HG03521 (cell line): ENCODE results near the gene NFIL3.
A peak's percentile ranks its signal among the peaks of the same experiment; 100 is the strongest.
"Not testable (repeated sequence)": the region's sequence is repeated elsewhere in the genome, so short reads cannot be mapped to it uniquely, and the experiment has no call there.

ENCODE experiments used
- ATAC-seq: cut with Tn5 transposase; IDR thresholded peaks from one replicate; pipeline ENCODE4 v1.9.1; 2021; ENCODE audit warnings: mild to moderate bottlenecking, moderate library complexity; ENCODE audit not compliant: unreplicated experiment

Gene NFIL3

DNA sequence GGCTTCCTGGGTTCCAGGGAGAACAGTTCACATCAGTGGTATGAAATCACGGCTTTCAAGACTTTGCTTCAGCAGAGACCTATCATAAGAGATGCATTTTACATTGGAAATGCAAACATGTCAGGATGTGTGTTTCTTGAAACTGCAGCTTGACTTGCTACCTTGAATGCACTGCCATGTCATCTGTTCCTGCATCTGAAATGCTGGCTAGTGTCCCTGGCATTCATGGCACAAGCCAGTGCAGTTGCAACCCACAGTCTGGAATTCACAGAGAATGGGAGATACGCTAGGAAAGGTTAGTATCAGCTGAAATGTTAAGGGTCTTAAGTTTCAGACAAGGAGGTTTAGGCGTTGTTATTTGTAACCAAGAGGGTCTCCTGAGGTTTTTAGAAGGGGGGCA, 24.7 kb downstream of the NFIL3 start:
- ATAC-seq = no peak

DNA sequence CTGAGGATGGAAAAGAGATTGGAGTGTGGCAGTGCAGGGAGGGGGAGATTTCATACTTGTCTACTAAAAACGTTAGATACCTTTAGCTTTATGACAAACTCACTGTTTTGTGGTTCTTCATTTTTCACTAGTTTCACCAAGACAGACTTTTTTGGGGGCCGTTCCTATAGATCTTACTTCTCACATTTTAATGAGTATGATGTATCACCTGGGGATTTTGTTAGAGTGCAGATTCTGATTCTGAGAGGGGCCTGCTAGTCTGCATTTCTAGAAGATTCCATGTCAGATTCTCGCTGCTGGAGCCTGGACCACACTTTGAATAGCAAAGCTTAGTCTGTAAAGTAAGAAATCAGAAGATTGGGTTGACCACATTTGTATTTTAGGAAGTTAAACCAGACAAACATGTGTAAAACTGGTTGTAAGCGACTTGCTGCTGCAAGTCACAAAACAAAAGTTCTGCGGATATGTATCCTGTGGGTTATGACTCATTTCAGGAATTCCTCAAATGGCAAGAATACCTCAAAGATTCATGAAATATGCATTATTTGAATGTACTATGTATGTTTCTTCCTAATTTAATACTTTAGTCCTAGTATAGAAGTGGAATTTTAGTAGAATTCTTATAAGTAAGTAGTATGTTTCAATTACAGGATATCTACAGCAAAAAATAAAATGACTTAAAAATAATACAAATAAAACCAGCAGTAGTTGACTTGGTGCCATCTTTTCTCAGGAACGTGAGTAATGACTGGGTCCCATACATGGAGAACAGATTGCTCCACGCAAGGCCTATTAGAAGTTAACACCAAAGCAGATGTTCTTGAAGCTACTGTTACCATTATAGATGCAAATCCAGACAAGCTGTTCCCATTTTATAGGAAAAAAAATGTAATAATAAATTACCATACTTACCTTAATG, 27.8 kb downstream of the NFIL3 start:
- ATAC-seq = peak; percentile 64

DNA sequence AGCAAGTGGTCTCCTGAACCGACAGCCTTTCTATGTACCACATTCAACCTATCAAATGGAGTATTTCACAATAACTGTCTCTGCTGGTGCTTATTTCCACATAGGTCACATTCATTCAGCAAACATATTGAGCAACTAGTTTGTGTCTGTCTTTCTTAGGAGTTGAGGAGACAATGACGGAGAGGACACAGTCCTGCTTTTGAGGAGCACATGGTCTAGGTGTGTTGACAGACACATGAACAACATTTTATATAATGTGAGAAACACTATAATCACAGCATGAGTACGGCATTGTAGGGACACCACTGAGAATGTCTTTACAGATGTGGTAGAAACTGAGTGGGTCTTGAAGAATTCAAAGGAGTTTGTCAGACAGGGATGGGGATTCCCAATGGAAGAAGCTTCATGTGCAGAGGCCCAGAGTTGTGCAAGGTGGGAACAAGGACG, 28.5 kb downstream of the NFIL3 start:
- ATAC-seq = no peak

DNA sequence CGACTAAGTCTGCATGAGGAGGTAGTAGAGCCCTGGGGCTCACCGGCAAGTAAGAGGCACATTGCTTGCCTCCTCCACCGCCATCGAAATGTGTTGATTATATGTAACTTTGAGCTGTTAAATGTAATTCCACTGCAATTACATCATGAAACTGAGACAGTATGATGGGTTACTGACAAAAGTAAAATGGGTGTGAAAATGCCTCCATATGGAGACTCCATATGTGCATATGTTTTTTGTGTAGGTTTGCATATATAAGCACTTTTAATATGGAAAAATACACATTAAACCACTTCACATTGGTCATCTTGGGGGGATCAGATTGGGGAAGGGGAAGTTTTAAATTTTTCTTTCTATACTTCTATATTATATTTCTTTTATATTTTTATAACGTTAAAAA, 29.8 kb downstream of the NFIL3 start:
- no peak for ATAC-seq

DNA sequence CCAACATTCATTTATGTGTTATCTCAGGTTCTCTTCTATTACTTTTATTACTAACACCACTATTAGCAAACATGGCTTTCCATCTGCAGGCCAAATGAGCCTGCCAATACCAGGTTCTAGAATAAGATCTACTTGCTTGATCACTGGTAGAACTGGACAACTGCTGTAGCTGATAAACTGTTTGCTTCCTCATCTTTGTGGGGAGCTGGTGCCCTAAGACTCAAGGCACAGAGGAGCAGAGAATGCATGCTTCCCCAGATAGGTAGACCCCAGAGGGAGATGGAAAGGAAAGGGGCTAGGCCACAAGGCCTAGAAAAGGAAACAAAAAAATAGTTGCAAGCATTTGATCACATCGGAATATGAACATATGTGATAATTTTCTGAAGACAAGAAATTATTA, 31.2 kb downstream of the NFIL3 start:
- ATAC-seq = no peak

DNA sequence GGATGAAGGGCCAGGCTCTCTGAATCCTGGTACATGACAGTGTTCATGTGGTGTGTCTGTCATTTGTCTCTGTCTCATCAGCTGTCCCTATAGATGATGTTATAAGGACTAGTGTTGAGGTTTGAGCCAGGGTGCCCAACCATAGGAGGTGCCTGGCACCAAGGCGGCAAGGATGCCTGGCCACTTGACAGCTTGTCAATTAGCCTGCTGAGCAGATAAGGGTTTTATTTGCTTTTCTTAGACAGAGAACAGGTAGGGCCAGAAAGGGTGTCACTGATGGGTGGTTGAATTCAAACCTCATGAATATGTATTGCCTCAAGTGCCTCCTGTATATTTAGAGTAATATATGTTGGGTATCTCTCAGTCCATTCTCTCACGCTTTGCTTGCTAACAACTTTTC, 31.8 kb downstream of the NFIL3 start:
- no peak for ATAC-seq

DNA sequence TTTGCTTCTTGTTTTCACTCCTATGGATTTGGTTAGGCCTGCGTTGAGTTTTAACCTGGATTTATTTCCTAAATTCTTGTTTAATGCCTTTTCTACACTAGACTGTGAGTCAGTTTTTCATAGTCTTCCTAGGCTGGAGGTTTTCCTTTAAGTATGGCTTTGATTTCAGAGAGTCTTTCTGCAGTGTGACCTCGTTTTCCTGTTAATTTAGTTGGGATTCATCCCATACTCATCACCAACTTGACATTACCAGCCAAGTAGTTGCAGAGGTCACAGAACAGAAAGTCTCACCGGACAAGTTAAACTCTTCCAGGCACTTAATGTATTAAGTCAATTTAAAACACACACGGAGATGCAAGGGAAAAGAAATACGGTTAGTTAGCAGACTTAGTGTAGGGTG, 32.2 kb downstream of the NFIL3 start:
- no peak for ATAC-seq

DNA sequence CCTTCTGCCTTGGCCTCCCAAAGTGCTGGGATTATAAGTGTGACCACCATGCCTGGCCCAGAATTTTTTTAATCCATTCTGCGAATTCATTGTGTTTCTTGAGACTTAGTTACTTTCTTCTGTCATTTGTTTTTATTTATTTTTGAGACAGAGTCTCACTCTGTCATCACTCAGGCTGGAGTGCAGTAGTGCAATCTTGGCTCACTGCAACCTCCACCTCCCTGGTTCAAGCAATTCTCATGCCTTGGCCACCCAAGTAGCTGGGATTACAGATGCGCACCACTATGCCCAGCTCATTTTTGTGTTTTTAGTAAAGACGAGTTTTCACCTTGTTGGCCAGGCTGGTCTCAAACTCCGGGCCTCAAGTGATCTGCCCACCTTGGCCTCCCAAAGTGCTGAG, 33.9 kb downstream of the NFIL3 start:
- not testable (repeated sequence) for ATAC-seq

DNA sequence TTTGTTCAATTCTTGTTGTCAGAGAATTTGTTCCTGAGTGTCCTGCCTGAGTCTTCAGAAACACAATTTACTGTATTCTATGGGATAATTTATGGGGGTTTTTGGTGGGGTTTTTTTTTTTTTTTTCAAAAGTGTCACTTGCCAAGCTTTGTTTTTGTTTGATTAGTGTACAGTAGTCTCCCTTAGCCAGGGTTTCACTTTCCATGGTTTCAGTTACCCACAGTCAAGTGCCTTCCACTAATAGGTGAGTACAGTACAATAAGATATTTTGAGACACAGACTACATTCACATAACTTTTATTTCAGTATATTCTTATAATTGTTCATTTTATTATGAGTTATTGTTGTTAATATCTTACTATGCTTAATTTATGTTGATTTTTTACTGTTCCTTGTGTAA, 36.9 kb downstream of the NFIL3 start:
- ATAC-seq = no peak

DNA sequence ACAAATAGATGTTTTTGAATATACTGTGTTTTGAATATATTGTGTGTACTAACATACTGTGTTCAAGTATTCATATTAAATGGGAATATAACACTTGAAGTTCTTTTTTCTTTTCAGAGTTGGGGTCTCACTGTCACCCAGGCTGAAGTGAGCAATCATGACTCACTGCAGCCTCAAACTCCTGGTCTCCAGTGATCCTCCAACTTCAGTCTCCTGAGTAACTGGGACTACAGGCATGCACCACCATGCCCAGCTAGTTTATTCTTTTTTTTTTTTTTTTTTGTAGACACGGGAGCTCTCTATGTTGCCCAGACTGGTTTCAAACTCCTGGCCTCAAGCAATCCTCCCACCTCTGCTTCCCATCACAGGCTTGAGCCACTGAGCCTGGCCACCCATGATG, 38.7 kb downstream of the NFIL3 start:
- ATAC-seq = no peak

DNA sequence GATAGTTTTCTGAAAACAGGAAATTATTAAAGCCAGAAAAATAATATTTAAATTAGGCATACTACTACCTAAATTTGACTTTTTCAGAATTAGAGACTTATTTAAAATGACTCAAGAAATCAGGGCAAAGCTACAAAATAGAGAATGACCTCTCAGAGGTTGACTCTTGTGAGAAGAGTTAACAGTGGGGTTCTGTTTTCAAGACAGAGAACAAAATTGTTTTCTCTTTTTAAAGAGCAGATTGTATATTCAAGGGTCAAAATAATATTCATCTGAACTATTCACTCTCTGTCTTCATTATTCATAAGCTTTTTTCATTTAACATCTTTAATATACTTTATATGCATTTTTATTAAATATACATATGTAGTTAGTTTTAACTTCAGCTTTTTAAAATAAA, 40.1 kb downstream of the NFIL3 start:
- no peak for ATAC-seq

DNA sequence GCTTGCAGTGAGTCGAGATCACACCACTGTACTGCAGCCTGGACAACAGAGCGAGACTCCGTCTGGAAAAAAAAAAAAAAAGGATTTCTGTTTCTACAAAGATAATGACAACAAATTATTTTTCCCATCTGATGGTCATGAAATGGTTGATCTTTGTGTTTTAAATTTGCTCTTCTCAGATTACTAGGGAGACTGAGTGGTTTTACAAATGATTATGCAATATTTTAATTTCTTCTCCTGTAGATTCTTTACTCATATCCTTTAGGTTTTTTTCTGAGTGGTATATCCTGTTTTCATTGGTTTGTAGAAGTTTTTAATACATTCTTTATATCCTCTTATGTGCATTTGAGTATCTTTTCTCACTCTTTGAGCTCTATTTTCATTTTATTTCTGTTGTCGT, 41.3 kb downstream of the NFIL3 start:
- ATAC-seq = no peak

DNA sequence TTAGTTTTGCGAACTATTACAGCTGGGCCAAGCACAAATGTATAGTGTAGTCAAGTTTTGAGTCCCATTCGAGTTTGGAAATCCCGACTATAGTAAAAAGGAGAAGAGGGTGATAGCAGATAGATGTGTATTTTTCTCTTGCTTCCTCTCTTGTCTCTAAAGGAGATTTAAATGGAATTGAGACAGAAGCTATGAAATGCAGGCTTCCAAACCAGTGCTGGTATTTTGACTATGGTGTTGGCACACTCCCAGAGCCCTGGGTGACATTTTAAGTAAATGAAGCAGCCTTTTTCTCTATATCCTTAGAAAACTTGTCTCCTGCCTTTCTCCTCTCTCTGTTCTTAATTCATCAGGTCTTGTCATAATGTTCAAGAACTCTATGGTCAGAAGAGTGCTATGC, 44.2 kb downstream of the NFIL3 start:
- no peak for ATAC-seq

DNA sequence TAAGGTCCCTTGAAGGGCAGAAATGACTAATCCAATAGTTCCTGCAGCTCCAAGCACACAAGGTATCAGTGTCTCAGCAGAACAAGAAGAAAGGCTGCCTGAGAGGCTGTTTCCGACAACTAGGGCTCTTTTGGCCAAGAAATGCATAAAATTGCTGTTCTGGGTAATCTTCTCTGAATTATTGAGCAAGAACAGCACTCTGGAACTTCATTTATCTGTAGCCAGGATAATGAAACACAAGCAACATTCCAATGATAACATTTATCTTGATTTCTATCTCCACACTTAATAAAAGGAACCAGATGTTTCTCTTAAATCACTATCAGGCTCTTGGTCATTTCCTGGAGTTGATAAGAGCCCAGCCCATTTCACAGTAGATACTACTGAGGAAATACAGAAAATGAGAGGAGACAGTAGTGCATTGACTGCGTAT, 44.9 kb downstream of the NFIL3 start:
- no peak for ATAC-seq

DNA sequence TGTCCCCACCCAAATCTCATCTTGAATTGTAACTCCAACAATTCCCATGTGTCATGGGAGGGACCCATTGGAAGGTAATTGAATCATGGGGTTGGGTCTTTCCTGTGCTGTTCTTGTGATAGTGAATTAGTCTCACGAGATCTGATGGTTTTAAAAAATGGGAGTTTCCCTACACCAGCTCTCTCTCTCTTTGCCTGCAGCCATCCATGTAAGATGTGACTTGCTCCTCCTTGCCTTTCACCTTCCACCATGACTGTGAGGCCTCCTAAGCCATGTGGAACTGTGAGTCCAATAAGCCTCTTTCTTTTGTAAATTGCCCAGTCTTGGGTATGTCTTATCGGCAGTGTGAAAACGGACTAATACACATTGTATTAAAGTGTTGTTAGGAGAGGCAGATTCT, 45.6 kb downstream of the NFIL3 start:
- ATAC-seq = not testable (repeated sequence)

DNA sequence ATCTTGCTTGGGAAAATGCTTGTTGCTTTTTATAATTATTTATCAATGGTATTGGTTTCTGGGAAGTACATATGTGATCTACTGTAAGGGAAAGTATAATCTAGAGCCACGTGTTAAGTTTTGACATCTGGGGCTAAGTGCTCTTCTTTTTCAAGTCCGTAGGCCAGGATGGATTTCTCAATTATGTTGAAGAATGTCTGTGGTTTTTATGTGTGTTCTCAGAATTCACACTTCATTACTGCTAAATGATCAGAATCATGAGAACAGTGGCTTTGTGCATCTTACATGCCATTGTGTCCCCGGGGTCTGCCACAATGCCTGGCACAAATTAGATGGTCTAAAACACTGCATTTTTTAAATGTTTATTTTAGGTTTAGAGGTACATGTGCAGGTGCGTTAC, 47.4 kb downstream of the NFIL3 start:
- ATAC-seq = no peak

DNA sequence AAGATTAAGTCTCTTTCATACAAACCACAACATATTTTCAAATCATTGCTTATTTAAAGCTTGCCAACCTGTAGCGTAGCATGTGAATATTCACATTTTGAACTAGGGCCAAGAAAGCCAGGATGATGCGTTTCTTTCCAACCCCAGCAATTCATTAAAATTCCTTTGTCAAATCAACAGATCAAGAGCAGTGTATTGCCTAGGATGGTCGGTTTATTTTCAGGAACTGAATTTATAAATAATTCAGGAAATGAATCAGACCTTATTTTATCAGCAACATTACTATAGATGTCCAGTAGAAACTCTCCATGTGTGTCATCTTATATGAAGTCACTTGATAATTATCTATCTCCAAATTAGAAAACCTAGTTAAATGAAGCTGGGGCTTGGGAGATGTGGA, 48.7 kb downstream of the NFIL3 start:
- no peak for ATAC-seq

DNA sequence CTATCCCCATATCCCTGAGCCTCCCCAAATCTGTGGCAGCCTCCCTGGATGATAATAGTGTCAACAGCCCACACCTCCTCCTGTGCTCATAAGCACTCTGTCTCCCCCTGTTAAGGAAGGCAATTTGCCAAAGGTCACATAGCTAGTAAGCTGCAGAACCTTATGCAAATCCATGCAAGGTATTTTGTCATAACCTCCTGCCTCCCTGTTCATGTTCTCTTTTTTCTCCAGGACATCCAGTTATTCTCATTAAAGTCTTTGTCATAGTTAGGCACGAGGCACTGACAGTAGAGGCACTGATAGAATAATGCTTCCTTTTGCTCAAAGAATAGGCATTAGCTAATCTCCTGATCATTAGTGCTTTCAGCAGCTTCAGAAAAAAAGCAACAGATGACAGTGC, 51.7 kb downstream of the NFIL3 start:
- no peak for ATAC-seq

DNA sequence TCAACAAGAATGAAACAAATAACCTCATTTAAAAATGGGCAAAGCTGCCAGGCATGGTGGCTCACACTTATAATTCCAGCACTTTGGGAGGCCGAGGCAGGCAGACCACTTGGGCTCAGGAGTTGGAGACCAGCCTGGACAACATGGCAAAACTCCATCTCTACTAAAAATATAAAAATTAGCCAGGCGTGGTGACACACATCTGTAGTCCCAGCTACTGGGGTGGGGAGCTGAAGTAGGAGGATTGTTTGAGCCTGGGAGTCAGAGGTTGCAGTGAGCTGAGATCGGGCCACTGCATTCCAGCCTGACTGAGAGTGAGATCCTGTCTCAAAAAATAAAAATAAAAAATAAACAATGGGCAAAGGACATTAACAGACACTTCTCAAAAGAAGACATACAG, 53.6 kb downstream of the NFIL3 start:
- not testable (repeated sequence) for ATAC-seq

DNA sequence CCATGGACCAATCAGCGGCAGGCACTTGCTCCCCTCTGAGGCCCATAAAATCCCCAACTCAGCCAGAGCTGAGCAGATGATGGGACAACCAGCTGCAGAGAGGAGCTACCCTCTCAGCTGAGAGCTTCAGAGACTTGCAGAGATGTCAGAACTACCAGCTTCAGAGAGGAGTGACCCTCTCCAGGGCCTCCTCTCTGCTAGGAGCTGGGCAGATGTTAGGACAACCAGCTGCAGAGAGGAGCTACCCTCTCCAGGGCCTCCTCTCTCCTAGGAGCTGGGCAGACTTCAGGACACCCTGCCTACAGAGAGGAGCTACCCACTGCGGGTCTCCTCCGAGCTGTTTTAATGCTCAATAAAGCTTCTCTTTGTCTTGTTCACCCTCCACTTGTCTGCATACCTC, 58.9 kb downstream of the NFIL3 start:
- no peak for ATAC-seq

DNA sequence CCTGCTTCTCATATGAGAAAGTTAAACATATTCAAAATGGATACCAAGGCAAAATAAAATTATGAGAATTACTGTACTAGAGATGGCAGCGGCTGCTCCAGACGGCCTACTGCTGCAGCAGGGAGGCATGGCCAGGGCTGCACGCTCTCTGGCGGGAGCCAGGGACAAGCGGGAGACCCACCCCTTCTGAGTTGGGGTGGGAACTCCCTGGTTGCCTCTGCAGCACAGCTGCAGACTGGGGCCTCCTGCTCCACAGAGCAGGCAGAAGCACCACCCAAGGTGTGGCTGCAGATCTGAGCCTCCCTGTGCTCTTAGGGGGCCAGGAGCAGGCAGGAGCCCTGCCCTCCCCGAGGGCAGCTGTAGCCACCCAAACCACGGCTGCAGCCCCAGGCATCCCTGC, 59.6 kb downstream of the NFIL3 start:
- no peak for ATAC-seq

DNA sequence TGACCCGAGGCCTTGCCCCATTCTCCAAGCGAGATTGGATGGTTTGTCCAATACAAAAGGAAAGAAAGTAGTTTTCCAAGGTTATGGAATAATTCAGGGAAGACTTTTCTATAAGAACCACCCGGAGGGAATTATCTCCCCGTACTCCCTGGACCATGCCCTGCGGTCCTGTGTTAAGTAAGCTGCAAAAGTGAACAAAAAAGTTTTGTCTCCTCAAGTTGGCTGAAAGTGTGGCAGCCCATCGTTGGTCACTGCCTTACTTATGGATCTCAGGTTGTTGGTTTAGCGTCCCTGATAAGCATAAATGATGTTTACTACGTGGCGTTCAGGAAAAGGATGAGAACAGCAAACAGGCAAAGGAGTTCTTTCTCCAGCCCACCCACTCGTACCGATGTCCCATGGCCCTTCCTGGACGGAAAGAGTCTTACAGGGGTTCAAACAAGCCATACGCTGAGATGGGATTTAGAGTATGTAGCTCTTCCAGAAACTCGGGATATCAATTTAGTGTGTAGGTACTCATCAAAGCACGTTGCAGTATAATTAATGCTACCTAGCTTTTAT, 61.5 kb downstream of the NFIL3 start:
- ATAC-seq = no peak
